GM18873 (cell line): ENCODE data around the gene RGS7BP.

Experiments
- ATAC-seq: cut with Tn5 transposase; IDR thresholded peaks from one replicate; pipeline ENCODE4 v1.9.1; 2021; ENCODE audit warnings: mild to moderate bottlenecking, moderate library complexity, moderate number of reproducible peaks; ENCODE audit not compliant: unreplicated experiment, low FRiP score

RGS7BP gene

GRCh38 chr5:64625678-64626077, 119.9 kb downstream of the RGS7BP start:
- no peak for ATAC-seq

DNA sequence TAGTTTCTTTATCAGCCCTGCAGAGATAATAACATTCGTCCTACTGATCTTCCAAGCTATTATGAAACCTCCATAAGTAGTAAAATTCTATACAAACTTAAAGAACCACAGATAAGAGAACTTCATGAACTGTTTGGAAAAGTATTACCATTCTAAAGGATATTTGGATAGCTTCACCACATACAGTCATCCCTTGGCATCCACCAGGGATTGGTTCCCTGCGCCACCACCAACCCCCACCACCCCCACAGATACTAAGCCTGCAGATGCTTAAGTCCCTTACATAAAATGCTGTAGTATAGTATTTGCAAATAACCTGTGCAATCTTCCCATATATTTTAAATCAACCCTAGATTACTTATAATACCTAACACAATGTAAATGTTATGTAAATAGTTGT, 123.1 kb downstream of the RGS7BP start:
- no peak for ATAC-seq

- ATAC-seq = no peak
These were observed 124.0 kb downstream of the RGS7BP start for GRCh38 chr5:64629841-64630240.

GRCh38 chr5:64632251-64632650, 126.4 kb downstream of the RGS7BP start:
- no peak for ATAC-seq

GRCh38 chr5:64634997-64635686, 129.3 kb downstream of the RGS7BP start:
- ATAC-seq = no peak

DNA sequence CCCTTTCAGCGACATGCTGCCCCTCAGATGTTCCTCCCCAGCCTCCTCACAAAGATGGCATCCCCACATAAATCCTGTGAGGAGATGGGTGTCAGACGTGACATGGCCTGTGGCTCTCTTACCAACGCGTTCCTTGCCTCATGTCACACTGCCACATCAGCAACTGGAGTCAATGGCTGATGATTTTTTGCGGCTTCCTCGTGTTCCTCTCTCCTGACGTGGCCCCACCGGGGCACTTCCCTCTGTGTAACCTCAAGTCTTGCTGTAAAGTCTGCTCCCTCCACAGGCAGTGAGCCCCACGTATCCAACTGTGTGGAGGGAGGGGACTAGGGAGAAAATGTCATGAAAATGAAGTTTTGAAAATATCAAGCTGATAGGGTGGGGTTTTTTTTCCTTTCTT, 131.3 kb downstream of the RGS7BP start:
- ATAC-seq = no peak

DNA sequence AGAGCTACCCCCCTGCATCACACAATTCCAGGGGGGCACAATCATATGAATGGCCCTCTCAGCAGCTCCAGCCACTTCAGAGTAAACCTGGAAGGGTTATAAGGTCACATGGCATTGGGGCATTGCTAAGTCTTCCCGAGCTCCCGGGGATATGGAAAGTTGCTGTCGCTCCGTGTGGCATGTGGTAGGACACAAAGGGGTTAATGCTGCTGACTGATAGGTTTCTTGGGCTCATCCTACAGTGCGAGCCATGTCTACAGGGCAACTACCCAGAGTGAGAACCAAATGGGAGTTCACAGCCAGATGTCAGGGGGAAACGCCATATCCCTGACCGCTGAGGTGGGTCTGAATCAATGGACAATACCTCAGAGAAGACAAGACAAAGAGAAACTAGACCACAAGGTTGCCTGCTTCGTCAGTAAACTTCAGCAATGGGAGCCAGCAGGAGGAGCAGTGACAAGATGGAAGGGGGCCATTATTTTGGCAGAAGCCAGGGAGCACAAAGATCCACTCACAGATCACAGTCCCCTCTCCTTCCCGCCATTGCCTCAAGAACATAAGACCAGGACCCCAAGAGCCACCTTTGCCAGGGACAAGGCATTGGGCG, 132.1 kb downstream of the RGS7BP start:
- no peak for ATAC-seq

DNA sequence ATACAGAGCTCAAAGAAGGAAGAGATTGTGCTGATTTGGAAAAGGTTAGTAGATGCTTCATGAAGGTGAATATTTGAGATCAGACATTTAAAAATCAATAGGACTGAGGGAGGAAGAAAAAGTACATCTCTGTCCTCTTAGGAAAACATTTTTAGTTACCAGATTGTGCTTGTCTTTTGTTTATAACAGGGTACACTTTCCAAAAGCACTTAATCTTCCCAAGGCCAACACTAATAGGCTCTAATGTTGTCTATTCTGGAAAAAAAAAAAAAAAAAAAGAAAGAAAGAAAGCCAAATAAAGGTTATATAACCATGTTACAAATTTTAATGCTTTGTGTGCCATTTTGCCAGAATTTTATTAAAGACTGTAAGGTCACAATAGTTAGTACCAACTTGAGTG, 139.0 kb downstream of the RGS7BP start:
- no peak for ATAC-seq

DNA sequence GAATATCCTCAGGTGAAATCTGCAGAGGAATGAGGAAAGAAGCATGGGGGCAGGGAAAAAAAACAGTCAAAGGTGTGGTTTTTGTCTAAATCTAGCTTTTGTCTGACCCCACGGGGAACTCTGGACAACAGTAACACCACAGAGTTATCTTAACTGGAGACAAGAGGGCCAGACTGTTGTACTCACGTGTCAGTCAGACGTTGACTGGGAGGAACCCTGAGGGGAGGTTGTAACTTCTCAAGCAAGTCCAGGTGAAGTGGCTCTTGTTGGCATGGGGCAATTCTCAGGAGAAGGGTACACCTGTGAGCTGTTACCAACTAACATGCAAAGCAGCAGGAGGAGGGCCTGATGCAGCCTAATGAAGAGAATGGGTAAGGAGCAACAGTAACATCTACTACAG, 140.4 kb downstream of the RGS7BP start:
- no peak for ATAC-seq

GRCh38 chr5:64649512-64649911, 143.7 kb downstream of the RGS7BP start:
- no peak for ATAC-seq

DNA sequence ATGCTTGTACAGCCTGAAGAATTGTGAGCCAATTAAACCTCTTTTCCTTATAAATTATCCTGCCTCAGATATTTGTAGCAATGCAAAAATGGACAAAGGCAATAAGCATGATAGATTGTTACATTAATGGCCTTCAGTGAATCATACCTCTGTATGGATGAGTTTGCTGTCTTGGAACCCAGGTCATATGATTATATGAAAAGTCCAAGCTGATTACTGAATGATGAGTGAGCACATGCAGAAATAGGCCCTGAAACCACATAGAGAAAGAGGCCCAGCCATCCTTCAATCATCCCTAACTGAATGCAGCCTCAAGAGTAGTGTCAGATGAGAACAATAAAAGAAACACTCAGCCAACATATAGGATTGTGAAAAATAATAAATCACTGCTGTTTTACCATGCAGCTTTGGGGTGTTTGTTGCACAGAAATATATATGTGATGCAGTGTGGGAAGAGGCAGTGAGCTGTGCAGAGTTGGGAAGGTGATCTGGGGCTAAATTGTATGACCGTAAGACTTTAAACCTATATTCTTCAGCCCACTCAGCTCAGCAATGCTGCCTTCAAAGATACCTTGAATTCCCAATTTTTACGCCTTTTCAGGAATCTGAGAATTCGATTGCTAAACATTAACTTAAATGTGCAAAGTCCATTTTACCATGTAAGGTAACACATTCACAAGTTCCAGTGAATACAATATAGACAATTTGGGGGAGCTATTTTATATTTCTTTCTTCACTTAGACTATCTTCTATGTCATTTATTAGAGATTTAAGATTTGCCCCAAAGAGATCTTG, 148.1 kb downstream of the RGS7BP start:
- no peak for ATAC-seq

GRCh38 chr5:64654561-64654938, 148.7 kb downstream of the RGS7BP start:
- ATAC-seq = no peak

DNA sequence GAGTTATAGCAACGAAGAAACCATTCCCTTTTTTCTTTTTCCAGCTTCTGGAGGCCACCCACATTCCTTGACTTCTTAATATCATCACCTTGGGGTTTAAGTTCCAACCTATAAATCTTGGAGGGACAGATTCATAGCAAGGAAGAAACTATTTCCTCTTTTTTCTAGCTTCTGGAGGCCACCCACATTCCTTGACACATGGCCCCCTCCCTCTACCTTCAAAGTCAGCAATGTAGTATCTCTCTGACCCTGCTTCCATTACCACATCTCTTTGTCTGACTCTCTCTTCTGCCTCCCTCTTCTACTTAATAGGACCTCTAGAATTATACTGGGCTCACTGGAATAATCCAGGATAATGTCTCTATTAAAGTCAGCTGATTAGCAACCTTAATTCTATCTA, 149.8 kb downstream of the RGS7BP start:
- ATAC-seq = no peak

- ATAC-seq = no peak
These were observed 153.5 kb downstream of the RGS7BP start for GRCh38 chr5:64659289-64659688.
